Breast epithelium (tissue), 4 donors: ENCODE data around the gene KRTAP4-4. TPM values are rescaled to one million over a fixed set of nuclear protein-coding genes. Genes with fewer than 3 reads are reported as not detected.
"Not testable (repeated sequence)": the region's sequence is repeated elsewhere in the genome, so short reads cannot be mapped to it uniquely, and the experiment has no call there.

Source experiments
- DNase-seq, 2 donors: peaks; one replicate each; pipeline ENCODE4 v3.0.0-alpha.2; 2019; ENCODE audit warnings: low spot score in 2 of 2
- H3K27ac ChIP-seq, 2 donors: fragments of 200-600 bp; sonication (generic) in 1 of 2; one replicate each; pipeline ENCODE4 v1.5.1; 2016 to 2019; ENCODE audit warnings: mild to moderate bottlenecking in 1 of 2
- H3K27me3 ChIP-seq, 2 donors: fragments of 200-600 bp; sonication (generic) in 1 of 2; one replicate each; pipeline versions ENCODE4 v1.5.1 to v1.6.0; 2017 to 2019; ENCODE audit warnings: control low read depth in 1 of 2, mild to moderate bottlenecking in 1 of 2
- H3K36me3 ChIP-seq: fragments of 200-600 bp; one replicate; pipeline ENCODE4 v1.5.1; 2019
- H3K4me1 ChIP-seq, 2 donors: fragments of 200-600 bp; sonication (generic); one replicate each; pipeline ENCODE4 v1.5.1; 2016 to 2019; ENCODE audit warnings: control low read depth in 1 of 2
- H3K4me3 ChIP-seq, 3 donors: fragments of 200-600 bp; sonication (generic); 1 replicate in 2 of 3; 2 replicates in 1 of 3; pipeline ENCODE4 v1.5.1; 2016 to 2019; ENCODE audit warnings: mild to moderate bottlenecking in 3 of 3, moderate library complexity in 2 of 3
- H3K9me3 ChIP-seq, 2 donors: fragments of 200-600 bp; sonication (generic) in 1 of 2; one replicate each; pipeline ENCODE4 v1.5.1; 2016 to 2019; ENCODE audit warnings: control low read depth in 1 of 2
- CTCF ChIP-seq, 3 donors: fragments of 450-650 bp; IDR thresholded peaks; one replicate each; pipeline ENCODE4 v1.5.1; 2016 to 2017; ENCODE audit warnings: antibody characterized with exemption in 3 of 3, mild to moderate bottlenecking in 3 of 3, moderate library complexity in 3 of 3
- POLR2A ChIP-seq: fragments of 450-650 bp; IDR thresholded peaks from one replicate; pipeline ENCODE4 v1.6.1; 2016; ENCODE audit warnings: antibody characterized with exemption, mild to moderate bottlenecking, moderate library complexity
- POLR2AphosphoS5 ChIP-seq, 3 donors: sonication (generic); formaldehyde crosslinking; IDR thresholded peaks; one replicate each; pipeline ENCODE4 v1.6.1; 2017; ENCODE audit warnings: antibody characterized with exemption in 3 of 3
- intact Hi-C: fragments of 100-400 bp; cut with DNase I; formaldehyde crosslinking; loops from one replicate; pipeline ENCODE4 v1.15.1; 2023; ENCODE audit warnings: low total_unique reads
- total RNA-seq, 3 donors: library from RNA; depleted of rRNA; stranded (reverse); fragments of >200 nt; gene quantifications; one replicate each; pipeline ENCODE4 v1.1.0, GENCODE V29; 2016

The KRTAP4-4 gene
- total RNA-seq, 3 donors from 2014 or later: not detected

DNA sequence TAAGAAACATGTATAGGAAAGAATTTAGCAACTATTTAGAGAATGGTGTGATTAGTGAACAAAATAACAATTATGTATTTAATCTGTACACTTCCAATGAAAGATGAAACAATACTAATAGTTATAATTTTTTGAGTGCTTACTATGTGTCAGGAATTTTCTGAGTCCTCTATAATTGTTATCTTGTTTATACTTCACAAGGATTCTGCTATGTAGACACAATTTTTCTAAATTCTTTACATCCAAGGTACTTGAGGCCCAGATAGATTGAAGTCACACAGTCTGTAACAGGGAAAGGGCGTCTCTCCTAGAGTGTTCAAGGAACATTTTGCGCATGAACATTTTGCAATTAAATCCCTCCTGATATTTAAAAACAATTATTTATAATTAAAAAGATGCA is 35.5 kb downstream of the KRTAP4-4 start:
- no peaks in the 10 kb centered on the region for H3K9me3 ChIP-seq
- H3K36me3 ChIP-seq: no peaks in the 10 kb centered on the region
- intact Hi-C loops: no loop called here
- H3K27me3 ChIP-seq: no peaks in the 10 kb centered on the region
- H3K4me3 ChIP-seq: no peak overlapping the region
- DNase-seq: no peak
- no peaks in the 10 kb centered on the region for H3K4me1 ChIP-seq
- H3K27ac ChIP-seq: no peak overlapping the region
- no peak for TF ChIP-seq POLR2A
- no peak for TF ChIP-seq POLR2AphosphoS5 (IDR thresholded peaks at IDR 0.05)
- no peak for TF ChIP-seq CTCF (IDR thresholded peaks at IDR 0.05)

DNA sequence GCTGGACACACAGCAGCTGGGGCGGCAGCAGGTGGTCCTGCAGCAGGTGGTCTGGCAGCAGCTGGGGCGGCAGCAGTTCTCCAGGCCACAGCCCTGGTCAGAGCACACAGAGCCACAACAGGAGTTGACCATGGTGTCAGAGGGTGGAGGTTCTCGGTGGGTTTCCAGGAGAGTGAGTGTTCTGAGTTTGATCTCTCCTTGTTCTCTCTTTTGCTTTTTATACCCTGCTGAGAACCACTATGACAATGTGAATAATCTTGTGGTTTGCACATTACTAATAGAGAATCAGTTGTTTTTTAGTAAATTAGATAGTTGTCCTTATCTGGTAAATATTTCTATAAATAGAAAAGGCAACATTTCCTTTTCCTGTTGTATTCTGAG is 36.6 kb downstream of the KRTAP4-4 start, which contains the start of gene KRTAP4-12:
Gene KRTAP4-12 (minus strand): TSS at position 192 of the 381 bp plus-strand sequence. CDS start 60 bp downstream, at position 132.
- H3K27me3 ChIP-seq, H3K4me1 ChIP-seq, H3K4me3 ChIP-seq, intact Hi-C loops, DNase-seq, H3K9me3 ChIP-seq, H3K36me3 ChIP-seq, H3K27ac ChIP-seq: not testable (repeated sequence)

GRCh38 chr17:41123292-41123990 is 37.1 kb downstream of the KRTAP4-4 start:
- DNase-seq, H3K36me3 ChIP-seq, H3K4me3 ChIP-seq, H3K27ac ChIP-seq, H3K27me3 ChIP-seq, H3K9me3 ChIP-seq, H3K4me1 ChIP-seq, intact Hi-C loops: not testable (repeated sequence)

GRCh38 chr17:41121742-41122141 is 38.8 kb downstream of the KRTAP4-4 start:
- Histone ChIP-seq H3K9me3 (no peaks in the 10 kb centered on the region), H3K27me3 (no peaks in the 10 kb centered on the region), H3K4me3 (no peak overlapping the region), H3K27ac (no peak overlapping the region), H3K36me3 (no peaks in the 10 kb centered on the region), H3K4me1 (no peaks in the 10 kb centered on the region)
- intact Hi-C loops: no loop called here
- DNase-seq: no peak
- TF ChIP-seq POLR2AphosphoS5 (IDR thresholded peaks at IDR 0.05) (no peak), POLR2A (no peak), CTCF (IDR thresholded peaks at IDR 0.05) (no peak)

DNA sequence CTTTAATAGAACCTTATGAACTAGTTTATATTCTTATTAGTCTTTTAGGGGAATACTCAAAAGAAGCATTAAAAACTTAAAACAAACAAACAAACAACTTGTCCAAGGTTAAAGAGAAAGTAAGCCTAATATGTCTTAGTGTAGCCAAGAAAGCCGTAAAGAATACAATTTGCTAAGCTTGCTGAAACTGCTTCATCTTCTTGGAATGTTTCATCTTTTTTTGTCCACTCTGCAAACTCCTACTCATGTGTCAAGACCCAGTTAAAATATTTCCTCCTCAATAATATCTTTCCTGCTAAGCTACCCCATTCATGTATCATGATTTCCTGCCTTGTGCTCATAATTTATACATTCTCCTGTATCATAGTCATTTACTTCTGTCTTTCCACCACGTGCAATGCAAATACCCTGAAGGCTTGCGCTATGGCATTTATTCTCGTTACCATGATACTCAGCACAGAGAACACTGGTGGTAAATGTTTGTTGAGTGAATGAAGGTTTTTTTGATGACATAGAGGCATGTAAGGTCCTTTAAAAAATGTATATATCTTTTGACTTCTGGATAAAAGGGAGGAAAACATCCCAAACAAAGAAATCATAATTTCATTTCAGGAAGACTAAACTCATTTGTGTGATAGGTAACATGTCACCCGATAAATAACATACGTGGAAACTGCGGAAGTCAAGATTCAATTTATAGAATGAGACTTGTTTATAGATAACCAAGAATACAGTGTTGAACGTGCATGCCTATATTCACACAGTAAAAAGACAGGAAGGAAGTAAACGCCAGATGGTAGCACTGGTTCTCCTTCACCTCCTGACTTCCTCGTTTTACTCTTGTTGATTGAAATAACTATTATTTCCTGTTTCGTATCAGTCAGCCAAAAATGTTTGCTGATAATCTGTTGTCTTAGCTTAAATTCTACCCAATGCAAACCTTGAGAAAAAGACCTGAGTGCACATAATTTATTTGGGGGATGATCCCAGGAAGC is 40.6 kb downstream of the KRTAP4-4 start:
- H3K36me3 ChIP-seq, H3K4me3 ChIP-seq, H3K27ac ChIP-seq, H3K4me1 ChIP-seq, DNase-seq, H3K27me3 ChIP-seq, H3K9me3 ChIP-seq, intact Hi-C loops: not testable (repeated sequence)

DNA sequence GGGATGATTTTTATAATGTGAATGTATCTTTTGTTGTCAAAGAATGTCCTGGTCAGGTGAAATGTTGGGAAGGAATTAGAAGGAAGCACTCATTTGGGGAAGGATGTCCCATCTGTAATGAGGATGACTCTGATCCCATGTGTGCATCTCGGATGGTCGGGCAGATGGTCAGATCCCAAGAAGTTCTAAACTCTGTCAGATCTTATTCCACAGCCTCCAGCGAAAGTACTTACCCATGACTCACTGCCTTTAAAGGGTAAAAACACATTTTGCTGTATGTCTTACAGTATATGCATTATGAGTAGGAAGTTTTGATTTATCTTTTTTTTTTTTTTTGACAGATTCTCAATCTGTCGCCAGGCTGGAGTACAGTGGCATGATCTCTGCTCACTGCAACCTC is 41.8 kb downstream of the KRTAP4-4 start:
- no peak for TF ChIP-seq POLR2A
- TF ChIP-seq CTCF (IDR thresholded peaks at IDR 0.05): no peak
- TF ChIP-seq POLR2AphosphoS5 (IDR thresholded peaks at IDR 0.05): no peak
- no peaks in the 10 kb centered on the region for H3K4me1 ChIP-seq
- H3K27ac ChIP-seq: no peak overlapping the region
- intact Hi-C loops: no loop called here
- no peaks in the 10 kb centered on the region for H3K36me3 ChIP-seq
- DNase-seq: no peak
- no peaks in the 10 kb centered on the region for H3K9me3 ChIP-seq
- H3K4me3 ChIP-seq: no peak overlapping the region
- no peaks in the 10 kb centered on the region for H3K27me3 ChIP-seq

DNA sequence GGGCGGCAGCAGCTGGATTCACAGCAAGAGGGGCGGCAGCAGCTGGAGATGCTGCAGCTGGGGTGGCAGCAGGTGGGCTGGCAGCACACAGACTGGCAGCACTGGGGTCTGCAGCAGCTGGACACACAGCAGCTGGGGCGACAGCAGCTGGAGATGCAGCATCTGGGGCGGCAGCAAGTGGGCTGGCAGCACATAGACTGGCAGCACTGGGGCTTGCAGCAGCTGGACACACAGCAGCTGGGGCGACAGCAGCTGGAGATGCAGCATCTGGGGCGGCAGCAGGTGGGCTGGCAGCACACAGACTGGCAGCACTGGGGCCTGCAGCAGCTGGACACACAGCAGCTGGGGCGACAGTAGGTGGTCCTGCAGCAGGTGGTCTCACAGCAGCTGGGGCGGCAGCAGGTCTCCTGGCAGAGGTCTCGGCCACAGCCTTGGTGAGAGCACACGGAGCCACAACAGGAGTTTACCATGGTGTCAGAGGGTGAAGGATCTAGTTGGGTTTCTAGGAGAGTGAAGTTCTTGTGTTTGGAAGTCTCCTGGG is 42.6 kb downstream of the KRTAP4-4 start, which contains the start of gene KRTAP4-11:
Gene KRTAP4-11 (minus strand): TSS at position 528 of the 541 bp plus-strand sequence. CDS start 58 bp downstream, at position 470.
- H3K9me3 ChIP-seq, H3K27ac ChIP-seq, H3K27me3 ChIP-seq, H3K4me1 ChIP-seq, H3K4me3 ChIP-seq, H3K36me3 ChIP-seq, DNase-seq, intact Hi-C loops: not testable (repeated sequence)
